ENCODE results near the gene TMEM87B.

TMEM87B gene

DNA sequence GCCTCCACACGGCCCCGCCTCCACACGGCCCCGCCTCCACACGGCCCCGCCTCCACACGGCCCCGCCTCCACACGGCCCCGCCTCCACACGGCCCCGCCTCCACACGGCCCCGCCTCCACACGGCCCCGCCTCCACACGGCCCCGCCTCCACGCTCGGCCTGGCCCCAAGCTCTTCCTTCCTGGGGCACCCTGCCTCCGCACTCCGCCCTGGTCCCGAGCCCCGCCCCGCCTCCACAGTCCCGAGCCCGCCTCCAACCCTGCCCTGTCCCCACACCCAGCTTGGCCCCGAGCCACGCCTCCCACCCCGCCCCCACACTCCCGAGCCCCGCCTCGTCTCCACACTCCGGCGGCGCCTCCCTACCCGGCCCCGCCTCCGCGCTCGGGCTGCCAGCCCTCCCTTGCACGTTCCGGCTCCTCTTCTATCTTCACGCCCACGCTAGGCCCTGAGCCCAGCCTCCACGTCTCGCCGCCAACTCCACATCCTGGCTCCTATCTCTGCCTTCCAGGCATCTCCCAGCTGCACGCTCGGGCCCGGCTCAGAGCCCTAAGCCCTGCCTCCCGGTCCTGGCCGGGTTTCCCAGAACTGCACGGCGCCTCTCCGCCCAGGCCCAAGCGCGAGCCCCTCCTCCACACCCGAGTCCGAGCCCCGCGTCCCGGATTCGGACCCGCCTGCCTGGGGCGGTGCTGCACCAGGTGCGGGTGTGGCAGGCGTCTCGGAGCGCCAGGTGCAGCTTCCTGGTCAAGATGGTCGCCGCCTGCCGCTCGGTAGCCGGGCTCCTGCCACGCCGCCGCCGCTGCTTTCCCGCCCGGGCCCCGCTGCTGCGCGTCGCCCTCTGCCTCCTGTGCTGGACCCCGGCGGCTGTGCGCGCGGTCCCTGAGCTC lies at the start of gene TMEM87B:
Gene TMEM87B, plus strand, starts transcription at position 423 of the 883 bp plus-strand sequence. Its CDS starts 323 bp downstream, at position 746.
- DNase-seq: peak; percentile 94 to 98

DNA sequence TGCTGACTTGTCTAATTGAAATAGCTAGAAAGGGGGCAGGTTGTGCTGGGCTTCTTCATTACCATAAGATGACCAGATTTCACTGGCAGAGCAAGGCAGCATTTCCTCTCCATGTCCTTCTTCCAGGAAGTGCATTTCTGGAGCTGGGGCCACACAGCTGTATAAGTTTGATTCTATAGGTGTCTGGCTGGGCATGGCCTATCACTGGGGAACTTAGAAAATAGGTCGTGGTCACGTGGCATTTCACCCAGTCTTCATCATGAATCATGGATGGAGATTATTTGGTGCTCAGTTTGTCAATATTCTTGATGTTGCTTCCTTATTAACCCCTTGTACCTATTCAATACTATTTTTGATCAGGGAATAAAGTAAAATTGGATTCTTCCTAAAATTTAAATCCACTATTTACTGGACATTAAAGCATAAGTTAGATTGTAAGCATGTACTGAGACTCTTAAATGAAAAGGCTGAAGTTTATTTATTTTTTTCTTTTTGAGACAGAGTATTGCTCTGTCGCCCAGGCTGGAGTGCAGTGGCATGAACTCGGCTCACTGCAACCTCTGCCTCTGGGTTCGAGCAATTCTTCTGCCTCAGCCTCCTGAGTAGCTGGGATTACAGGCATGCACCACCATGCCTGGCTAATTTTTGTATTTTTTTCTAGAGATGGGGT lies 49.5 kb upstream of the TMEM87B start:
- DNase-seq: no peak

- no peak for DNase-seq
These were observed 49.0 kb upstream of the TMEM87B start for GRCh38 chr2:112006076-112006410.

DNA sequence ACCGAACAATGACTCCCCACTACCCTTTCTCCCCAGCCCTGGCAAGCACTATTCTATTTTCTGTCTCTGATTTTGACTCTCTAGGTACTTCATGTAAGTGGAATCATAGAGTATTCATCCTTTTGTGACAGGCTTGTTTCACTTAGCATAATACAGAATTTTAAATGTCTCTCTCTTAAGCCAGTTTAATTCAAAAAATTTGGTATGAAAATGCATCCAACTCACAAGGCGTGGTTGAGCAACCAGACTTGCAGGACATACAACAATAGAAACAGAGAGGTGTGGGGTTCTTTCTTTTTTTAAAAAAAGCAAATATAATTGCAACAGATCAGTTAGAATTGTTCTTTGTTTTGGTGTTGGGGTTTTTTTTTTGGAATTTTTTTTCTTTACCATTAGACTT lies 47.6 kb upstream of the TMEM87B start:
- DNase-seq: no peak

- DNase-seq: no peak
These were observed 46.1 kb upstream of the TMEM87B start for GRCh38 chr2:112008910-112009485.

DNA sequence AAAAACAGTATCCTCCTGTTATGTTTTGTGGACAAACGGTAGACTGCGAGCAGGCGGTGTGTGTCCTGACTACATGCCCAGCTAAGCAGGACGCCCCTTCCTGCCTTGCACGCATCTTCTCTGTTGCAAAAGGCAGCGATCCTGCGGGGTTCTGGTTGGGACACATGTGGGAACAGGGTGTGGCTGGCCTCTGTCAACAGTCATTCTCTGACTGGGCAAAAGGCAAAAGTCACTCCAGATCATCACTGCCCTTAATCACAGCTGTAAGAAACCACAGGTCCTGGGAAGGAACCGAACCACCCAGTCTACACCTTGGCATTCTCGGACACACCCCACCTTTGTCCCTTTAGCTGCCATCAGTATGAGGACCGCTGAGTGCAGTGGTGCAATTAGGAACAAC lies 44.3 kb upstream of the TMEM87B start:
- DNase-seq: no peak

- no peak for DNase-seq
These were observed 42.5 kb upstream of the TMEM87B start for GRCh38 chr2:112012556-112012955.

GRCh38 chr2:112018846-112019245 lies 36.2 kb upstream of the TMEM87B start:
- no peak for DNase-seq

DNA sequence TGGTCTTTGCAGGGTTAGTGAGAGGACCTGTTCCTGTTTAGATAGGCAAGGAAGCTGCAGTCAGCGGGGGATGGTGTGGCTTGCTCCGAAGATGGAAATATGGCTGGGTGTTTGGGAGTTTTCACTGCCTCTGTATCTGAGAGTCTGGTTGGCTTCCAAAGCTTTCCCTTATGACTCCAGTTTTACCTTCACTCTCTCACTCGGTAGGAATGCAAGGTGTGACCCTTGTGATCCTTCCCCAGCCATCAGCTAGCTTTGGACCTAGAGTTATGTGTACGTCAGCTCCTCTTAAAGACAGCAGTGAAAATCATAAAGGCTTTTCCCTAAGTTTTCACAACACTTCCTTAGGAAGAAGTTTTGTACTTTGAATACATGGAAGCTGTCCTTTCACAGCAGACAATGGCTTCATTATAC lies 35.5 kb upstream of the TMEM87B start:
- no peak for DNase-seq

DNA sequence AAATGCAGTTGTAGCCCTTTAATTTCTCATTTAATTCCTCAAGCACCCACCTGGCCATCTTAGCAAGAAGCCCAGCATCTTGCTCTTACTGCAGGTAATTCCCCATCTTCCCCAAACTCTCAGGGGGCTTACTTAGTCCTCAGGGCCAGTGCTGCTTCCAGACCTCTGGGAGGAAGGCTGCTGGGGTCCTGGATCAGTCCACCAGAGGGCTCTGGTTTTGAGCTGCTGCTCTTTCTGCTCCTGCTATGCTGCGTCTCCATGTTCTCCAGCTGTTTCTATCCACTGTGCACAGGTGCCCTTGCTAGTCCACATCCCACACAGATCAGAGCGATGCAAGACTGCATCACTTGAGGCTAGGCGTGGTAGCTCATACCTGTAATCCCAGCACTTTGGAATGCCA lies 34.5 kb upstream of the TMEM87B start:
- DNase-seq: no peak

GRCh38 chr2:112021290-112021689 lies 33.8 kb upstream of the TMEM87B start:
- DNase-seq: no peak

GRCh38 chr2:112021781-112022231 lies 33.3 kb upstream of the TMEM87B start:
- no peak for DNase-seq

GRCh38 chr2:112023707-112024106 lies 31.4 kb upstream of the TMEM87B start:
- DNase-seq: no peak

DNA sequence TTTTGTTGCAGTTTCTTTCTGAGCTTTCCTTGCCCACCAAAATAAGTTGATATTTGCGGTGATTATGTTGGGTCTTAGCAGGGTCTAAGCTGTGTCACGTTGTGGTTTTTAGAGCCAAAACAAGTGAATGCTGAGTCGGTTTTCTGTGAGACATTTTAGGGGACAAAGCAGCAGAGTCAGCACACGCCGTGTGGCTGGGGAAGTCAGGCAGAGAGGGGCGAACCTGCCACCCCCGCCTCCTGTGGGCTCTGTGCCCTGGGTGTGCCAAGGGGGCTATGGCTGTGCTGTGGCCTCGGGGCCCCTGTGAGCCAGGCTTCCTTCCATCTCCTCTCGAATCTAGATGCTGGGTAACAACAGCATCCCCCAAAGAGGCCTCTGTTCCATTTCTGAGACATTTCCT lies 30.8 kb upstream of the TMEM87B start:
- DNase-seq: no peak

GRCh38 chr2:112024896-112025491 lies 30.1 kb upstream of the TMEM87B start:
- no peak for DNase-seq

DNA sequence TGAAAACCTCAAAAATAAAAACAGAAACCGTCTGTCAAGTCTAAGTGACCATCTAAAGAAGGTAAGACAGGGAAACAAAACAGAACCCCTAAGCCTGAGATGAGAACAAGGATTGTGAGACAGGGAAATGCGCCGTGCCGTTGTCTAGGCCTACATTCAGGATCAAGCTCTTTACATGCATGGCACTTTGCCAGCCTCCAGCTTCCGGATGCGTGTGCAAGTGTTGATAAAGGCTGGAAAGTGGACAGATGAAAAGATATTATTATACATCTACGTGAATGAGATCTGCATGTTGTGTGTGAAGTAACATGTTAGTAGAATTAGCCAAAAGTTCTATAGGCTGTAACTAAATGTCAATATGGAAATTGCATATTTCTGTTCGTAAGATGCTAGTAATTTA lies 28.6 kb upstream of the TMEM87B start:
- no peak for DNase-seq

DNA sequence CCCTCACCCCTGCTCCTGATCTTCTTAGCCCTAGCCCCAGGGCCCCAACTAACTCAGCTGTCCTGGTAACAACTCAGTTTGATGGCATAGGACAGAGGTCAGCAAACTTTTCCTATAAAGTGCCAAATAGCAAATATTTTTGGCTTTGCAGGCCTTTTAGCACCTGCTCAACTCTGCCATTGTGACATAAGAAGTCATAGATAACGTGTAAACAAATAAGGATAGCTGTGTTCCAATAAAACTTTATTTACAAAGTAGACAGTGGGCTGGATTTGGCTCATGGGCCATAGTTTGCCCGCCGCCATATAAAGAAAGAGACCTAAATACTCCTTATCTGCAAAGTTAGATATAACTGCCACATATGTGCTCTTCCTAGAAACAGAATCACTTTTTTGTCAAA lies 27.3 kb upstream of the TMEM87B start:
- no peak for DNase-seq

DNA sequence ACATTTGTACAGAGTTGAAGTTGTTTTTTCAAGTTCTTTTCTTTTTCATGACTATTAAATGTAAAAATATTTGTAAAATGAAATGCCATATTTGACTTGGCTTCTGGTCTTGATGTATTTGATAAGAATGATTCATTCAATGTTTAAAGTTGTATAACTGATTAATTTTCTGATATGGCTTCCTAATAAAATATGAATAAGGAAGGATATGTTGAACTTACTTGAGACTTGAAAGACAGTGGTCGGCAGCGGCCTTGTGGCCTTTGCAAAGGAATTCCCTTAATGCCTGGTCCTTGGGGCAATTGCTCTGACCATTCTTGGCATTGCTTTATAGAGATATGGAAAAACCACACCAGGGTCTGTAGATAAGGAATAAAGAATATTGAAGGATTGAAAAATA lies 25.9 kb upstream of the TMEM87B start:
- DNase-seq: no peak

GRCh38 chr2:112031473-112032223 lies 23.4 kb upstream of the TMEM87B start:
- no peak for DNase-seq

GRCh38 chr2:112032224-112032586 lies 22.9 kb upstream of the TMEM87B start:
- no peak for DNase-seq

- DNase-seq: no peak
These were observed 22.2 kb upstream of the TMEM87B start for GRCh38 chr2:112032689-112033465.

DNA sequence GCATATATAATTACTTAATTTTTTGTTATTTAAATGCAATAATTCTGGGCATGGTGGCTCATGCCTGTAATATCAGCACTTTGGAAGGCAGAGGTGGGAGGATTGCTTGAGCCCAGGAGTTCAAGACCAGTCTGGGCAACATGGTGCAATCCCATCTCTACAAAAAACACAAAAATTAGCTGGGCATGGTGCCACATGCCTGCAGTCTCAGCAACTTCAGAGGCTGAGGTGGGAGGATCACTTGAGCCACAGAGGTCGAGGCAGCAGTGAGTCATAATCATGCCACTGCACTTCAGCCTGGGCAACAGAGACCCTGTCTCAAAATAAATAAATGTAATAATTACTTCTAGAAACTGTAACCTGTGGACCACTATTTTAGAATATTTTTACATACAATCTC lies 21.5 kb upstream of the TMEM87B start:
- no peak for DNase-seq
